Breast epithelium (tissue), 3 donors: ENCODE results near the gene NFKBIB.

Experiments used
- POLR2A ChIP-seq: fragments of 450-650 bp; IDR thresholded peaks from one replicate; pipeline ENCODE4 v1.6.1; 2016; ENCODE audit warnings: antibody characterized with exemption, mild to moderate bottlenecking, moderate library complexity
- TF ChIP-seq, protein P1 (sequence below), 3 donors: fragments of 450-650 bp; IDR thresholded peaks; one replicate each; pipeline ENCODE4 v1.5.1; 2016 to 2017; ENCODE audit warnings: antibody characterized with exemption in 3 of 3, mild to moderate bottlenecking in 3 of 3, moderate library complexity in 3 of 3

DNA sequence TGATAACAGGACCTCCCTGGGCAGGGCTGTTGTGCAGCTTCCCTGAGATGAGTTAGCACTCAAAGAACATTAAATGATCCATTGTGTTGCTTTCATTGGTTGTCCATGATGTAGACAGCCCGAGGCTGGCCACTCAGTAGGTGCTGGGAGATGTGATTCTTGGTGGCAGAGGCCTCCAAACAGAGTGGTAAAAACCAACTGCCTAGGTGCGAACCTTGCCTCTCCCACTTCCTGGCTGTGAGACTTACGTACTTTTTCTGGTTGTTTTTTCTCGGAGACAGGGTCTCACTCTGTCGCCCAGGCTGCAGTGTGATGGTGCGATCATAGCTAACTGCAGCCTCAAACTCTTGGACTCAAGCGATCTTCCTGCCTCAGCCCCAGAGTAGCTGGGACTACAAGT, 24.6 kb downstream of the NFKBIB start:
- TF ChIP-seq, protein P1, sequence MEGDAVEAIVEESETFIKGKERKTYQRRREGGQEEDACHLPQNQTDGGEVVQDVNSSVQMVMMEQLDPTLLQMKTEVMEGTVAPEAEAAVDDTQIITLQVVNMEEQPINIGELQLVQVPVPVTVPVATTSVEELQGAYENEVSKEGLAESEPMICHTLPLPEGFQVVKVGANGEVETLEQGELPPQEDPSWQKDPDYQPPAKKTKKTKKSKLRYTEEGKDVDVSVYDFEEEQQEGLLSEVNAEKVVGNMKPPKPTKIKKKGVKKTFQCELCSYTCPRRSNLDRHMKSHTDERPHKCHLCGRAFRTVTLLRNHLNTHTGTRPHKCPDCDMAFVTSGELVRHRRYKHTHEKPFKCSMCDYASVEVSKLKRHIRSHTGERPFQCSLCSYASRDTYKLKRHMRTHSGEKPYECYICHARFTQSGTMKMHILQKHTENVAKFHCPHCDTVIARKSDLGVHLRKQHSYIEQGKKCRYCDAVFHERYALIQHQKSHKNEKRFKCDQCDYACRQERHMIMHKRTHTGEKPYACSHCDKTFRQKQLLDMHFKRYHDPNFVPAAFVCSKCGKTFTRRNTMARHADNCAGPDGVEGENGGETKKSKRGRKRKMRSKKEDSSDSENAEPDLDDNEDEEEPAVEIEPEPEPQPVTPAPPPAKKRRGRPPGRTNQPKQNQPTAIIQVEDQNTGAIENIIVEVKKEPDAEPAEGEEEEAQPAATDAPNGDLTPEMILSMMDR (IDR thresholded peaks at IDR 0.05) = no peak
- no peak for TF ChIP-seq POLR2A
